ENCODE results near the gene EMILIN3. TPM values are rescaled to one million over a fixed set of nuclear protein-coding genes. Genes with fewer than 3 reads are reported as not detected.

Gene EMILIN3
- total and polyA plus RNA-seq, 12 donors, result 0.42 to 4.1 (median 1.7) TPM

DNA sequence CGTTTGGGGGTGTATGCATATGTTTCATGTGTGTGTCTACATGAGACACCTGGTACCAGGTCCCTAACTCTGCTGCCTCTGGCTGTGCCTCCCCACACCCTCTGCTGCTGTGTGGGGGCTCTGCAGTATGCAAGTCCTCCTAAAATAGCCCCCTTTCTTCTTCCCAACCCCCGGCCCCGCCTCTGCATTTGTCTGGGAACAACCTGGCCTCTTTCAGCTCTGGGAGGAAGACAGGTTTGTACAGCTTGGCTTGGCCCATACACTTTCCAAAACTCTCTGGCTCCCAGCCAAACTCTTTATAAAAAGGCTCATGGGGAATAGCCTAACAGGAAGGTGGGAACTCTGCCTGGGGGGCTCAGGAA lies 27.1 kb upstream of the EMILIN3 start:
- Histone ChIP-seq H3K36me3 (replicated peaks in 1 of 2) (no peaks in the 10 kb centered on the region), H3K27ac (peak overlapping the region in 1 of 5 donors; percentile 7), H3K4me3 (no peak overlapping the region), H3K4me1 (replicated peaks in 1 of 2) (no peaks in the 10 kb centered on the region), H3K9me3 (replicated peaks in 1 of 3) (no peaks in the 10 kb centered on the region), H3K27me3 (no peaks in the 10 kb centered on the region)
- DNase-seq, result no peak
- TF ChIP-seq POLR2A (IDR thresholded peaks at IDR 0.05), result no peak
- TF ChIP-seq, protein P1, sequence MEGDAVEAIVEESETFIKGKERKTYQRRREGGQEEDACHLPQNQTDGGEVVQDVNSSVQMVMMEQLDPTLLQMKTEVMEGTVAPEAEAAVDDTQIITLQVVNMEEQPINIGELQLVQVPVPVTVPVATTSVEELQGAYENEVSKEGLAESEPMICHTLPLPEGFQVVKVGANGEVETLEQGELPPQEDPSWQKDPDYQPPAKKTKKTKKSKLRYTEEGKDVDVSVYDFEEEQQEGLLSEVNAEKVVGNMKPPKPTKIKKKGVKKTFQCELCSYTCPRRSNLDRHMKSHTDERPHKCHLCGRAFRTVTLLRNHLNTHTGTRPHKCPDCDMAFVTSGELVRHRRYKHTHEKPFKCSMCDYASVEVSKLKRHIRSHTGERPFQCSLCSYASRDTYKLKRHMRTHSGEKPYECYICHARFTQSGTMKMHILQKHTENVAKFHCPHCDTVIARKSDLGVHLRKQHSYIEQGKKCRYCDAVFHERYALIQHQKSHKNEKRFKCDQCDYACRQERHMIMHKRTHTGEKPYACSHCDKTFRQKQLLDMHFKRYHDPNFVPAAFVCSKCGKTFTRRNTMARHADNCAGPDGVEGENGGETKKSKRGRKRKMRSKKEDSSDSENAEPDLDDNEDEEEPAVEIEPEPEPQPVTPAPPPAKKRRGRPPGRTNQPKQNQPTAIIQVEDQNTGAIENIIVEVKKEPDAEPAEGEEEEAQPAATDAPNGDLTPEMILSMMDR (IDR thresholded peaks at IDR 0.05), result no peak
- intact Hi-C loops (cut with DNase I), result no loop called here
- WGBS, 4 donors, result 81 to 96% (median 87%) methylated on average over 3 of the region's 3 CpGs

GRCh38 chr20:41392871-41393704 lies 26.5 kb upstream of the EMILIN3 start:
- DNase-seq, result peak; percentile 36 to 88 (median 67)
- H3K27me3 ChIP-seq, result no peaks in the 10 kb centered on the region
- no peaks in the 10 kb centered on the region for H3K4me1 ChIP-seq (replicated peaks in 1 of 2)
- TF ChIP-seq, protein P1 (IDR thresholded peaks at IDR 0.05), result no peak
- no peak for TF ChIP-seq POLR2A (IDR thresholded peaks at IDR 0.05)
- intact Hi-C loops (cut with DNase I), result no loop called here
- H3K9me3 ChIP-seq (replicated peaks in 1 of 3), result no peaks in the 10 kb centered on the region
- peak overlapping the region in 2 of 5 donors; percentile 7 to 10 for H3K27ac ChIP-seq
- no peak overlapping the region for H3K4me3 ChIP-seq
- H3K36me3 ChIP-seq (replicated peaks in 1 of 2), result no peaks in the 10 kb centered on the region
- 60 to 70% (median 67%) methylated on average over 10 to 12 of the region's 12 CpGs for WGBS, 4 donors

DNA sequence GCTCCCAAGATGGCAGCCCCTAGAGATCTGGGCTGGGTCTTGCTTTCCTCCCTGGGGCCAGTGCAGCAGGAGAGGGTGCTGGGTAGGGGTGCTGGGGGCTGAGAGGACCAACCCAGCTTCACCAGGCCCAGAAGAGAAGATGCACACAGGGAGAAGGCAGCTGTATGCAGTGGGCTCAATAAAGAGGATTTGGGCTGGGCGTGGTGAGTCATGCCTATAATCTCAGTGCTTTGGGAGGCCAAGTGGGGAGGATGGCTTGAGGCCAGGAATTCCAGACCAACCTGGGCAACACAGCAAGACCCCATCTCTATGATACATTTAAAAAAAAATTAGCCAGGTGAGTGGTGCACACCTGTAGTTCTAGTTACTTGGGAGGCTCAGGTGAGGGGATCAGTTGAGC lies 25.7 kb upstream of the EMILIN3 start:
- TF ChIP-seq, protein P1 (IDR thresholded peaks at IDR 0.05), result no peak
- no peak for TF ChIP-seq POLR2A (IDR thresholded peaks at IDR 0.05)
- intact Hi-C loops (cut with DNase I), result no loop called here
- H3K4me1 ChIP-seq (replicated peaks in 1 of 2), result no peaks in the 10 kb centered on the region
- H3K9me3 ChIP-seq (replicated peaks in 1 of 3), result no peaks in the 10 kb centered on the region
- H3K27ac ChIP-seq, result peak overlapping the region in 2 of 5 donors; percentile 10 to 72
- no peaks in the 10 kb centered on the region for H3K27me3 ChIP-seq
- WGBS, 4 donors, result 88 to 100% (median 95%) methylated on average over 1 of the region's 1 CpG
- no peak overlapping the region for H3K4me3 ChIP-seq
- no peak for DNase-seq
- H3K36me3 ChIP-seq (replicated peaks in 1 of 2), result no peaks in the 10 kb centered on the region

DNA sequence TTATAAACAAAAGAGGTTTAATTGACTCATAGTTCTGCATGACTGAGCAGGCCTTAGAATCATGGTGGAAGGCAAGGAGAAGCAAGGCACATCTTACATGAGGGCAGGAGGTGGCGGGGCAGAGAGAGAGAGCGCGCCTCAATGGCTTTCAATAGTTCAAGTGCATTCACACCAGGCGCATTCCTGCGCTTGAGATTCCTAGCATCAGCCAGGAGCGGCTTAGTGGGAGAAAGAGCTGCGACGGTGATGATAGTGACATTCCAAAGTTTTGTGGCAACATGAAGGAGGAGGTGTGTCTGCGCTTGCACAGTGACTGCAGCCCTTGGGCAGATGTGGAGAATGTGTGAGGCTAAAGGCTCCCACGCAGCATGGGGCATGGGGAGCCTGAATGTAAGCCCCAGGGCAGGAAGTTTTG lies 25.0 kb upstream of the EMILIN3 start:
- H3K27me3 ChIP-seq, result no peaks in the 10 kb centered on the region
- no peaks in the 10 kb centered on the region for H3K36me3 ChIP-seq (replicated peaks in 1 of 2)
- 95 to 97% (median 96%) methylated on average over 10 of the region's 10 CpGs for WGBS, 4 donors
- no peaks in the 10 kb centered on the region for H3K9me3 ChIP-seq (replicated peaks in 1 of 3)
- no peak overlapping the region for H3K4me3 ChIP-seq
- peak overlapping the region in 2 of 5 donors; percentile 10 to 72 for H3K27ac ChIP-seq
- no peak for TF ChIP-seq POLR2A (IDR thresholded peaks at IDR 0.05)
- TF ChIP-seq, protein P1 (IDR thresholded peaks at IDR 0.05), result no peak
- no peak for DNase-seq
- H3K4me1 ChIP-seq (replicated peaks in 1 of 2), result no peaks in the 10 kb centered on the region
- intact Hi-C loops (cut with DNase I), result no loop called here
